Measurements from ENCODE around the gene HNRNPUL1.

DNA sequence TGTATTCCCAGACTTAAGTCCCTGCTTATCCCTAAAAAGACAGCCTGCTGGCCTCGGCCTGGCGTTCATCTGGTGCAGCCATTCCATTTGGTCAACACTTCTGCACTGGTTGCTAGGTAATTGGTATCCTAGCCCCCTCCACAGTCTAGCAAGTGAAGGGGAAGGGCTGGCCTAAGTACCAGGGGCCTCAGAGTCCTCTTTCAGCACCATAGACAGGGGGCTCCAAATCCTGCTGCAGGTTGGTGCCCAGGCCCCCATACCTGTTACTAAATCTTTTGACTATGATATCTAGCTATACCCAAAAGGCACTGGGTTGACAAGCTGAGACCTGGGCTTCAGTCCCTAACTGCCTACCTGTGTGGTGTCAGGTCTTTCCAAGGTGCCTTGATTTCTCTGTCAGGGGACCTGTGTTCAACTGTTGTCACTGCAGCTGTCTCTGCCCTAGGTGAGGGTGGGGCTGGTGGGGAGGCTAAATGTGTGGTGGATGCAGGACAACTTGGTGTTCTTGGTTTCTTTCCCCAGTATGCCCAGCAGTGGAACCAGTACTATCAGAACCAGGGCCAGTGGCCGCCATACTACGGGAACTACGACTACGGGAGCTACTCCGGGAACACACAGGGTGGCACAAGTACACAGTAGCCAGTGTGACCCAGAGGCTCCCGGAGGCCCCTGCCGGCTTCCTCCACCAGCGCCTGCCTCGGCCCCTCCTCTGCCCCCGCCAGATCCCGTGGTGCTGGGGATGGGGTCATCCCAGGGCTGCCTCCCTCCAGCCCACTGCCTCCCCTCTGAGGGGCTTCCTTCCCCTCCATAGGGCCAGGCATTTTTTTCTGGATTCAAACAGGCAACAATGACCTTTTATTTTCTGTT is 42.0 kb downstream of the HNRNPUL1 start:
- TF ChIP-seq, protein P1, sequence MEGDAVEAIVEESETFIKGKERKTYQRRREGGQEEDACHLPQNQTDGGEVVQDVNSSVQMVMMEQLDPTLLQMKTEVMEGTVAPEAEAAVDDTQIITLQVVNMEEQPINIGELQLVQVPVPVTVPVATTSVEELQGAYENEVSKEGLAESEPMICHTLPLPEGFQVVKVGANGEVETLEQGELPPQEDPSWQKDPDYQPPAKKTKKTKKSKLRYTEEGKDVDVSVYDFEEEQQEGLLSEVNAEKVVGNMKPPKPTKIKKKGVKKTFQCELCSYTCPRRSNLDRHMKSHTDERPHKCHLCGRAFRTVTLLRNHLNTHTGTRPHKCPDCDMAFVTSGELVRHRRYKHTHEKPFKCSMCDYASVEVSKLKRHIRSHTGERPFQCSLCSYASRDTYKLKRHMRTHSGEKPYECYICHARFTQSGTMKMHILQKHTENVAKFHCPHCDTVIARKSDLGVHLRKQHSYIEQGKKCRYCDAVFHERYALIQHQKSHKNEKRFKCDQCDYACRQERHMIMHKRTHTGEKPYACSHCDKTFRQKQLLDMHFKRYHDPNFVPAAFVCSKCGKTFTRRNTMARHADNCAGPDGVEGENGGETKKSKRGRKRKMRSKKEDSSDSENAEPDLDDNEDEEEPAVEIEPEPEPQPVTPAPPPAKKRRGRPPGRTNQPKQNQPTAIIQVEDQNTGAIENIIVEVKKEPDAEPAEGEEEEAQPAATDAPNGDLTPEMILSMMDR (IDR thresholded peaks at IDR 0.05), result no peak
- TF ChIP-seq POLR2A (IDR thresholded peaks at IDR 0.05), result no peak
